HepG2 (cell line): ENCODE measurements around the gene SLC12A9. TPM values are rescaled to one million over a fixed set of nuclear protein-coding genes. Genes with fewer than 3 reads are reported as not detected.

ENCODE experiments used
- HCFC1 ChIP-seq: fragments of 150-350 bp; IDR thresholded peaks from 2 replicates; pipeline ENCODE4 v1.6.1; 2014; ENCODE audit warnings: low read depth, low read length
- IKZF4 ChIP-seq: sonication (generic); formaldehyde crosslinking; IDR thresholded peaks from 2 replicates; pipeline ENCODE4 v1.5.1; 2020; ENCODE audit warnings: borderline replicate concordance, mild to moderate bottlenecking, low read depth, missing genetic modification reagents; ENCODE audit errors: not compliant biosample characterization
- KMT2B ChIP-seq: IDR thresholded peaks from 2 replicates; pipeline ENCODE4 v1.6.1; 2016; ENCODE audit warnings: missing genetic modification reagents, missing compliant biosample characterization
- MZF1 ChIP-seq: sonication (generic); formaldehyde crosslinking; IDR thresholded peaks from 2 replicates; pipeline ENCODE4 v1.8.1; 2023; ENCODE audit warnings: mild to moderate bottlenecking, missing genetic modification reagents, borderline replicate concordance
- NFE2 ChIP-seq: sonication (generic); formaldehyde crosslinking; IDR thresholded peaks from 2 replicates; pipeline ENCODE4 v1.4.0; 2020; ENCODE audit warnings: missing genetic modification reagents
- NR2F2 ChIP-seq: IDR thresholded peaks from 2 replicates; pipeline ENCODE4 v1.6.1; 2012; ENCODE audit warnings: low read depth, inconsistent platforms, borderline replicate concordance
- SAFB2 ChIP-seq: sonication (generic); formaldehyde crosslinking; IDR thresholded peaks from 2 replicates; pipeline ENCODE4 v1.5.1; 2020; ENCODE audit warnings: missing genetic modification reagents, low read depth, mild to moderate bottlenecking, borderline replicate concordance
- SMAD1 ChIP-seq: sonication (generic); formaldehyde crosslinking; IDR thresholded peaks from 2 replicates; pipeline ENCODE4 v1.4.0; 2020; ENCODE audit warnings: missing genetic modification reagents, low read depth, mild to moderate bottlenecking, borderline replicate concordance
- TAF1 ChIP-seq: sonication (generic); formaldehyde crosslinking; IDR thresholded peaks from 2 replicates; pipeline ENCODE4 v1.4.0; 2020; ENCODE audit warnings: missing genetic modification reagents
- TBL1XR1 ChIP-seq: fragments of 150-350 bp; IDR thresholded peaks from 2 replicates; pipeline ENCODE4 v1.6.1; 2014; ENCODE audit warnings: borderline replicate concordance, low read length; ENCODE audit not compliant: partially characterized antibody
- ZEB1 ChIP-seq: IDR thresholded peaks from 2 replicates; pipeline ENCODE4 v1.6.1; 2012; ENCODE audit warnings: mild to moderate bottlenecking, low read depth, inconsistent platforms; ENCODE audit not compliant: insufficient replicate concordance
- ZKSCAN1 ChIP-seq: fragments of 150-350 bp; IDR thresholded peaks from 2 replicates; pipeline ENCODE4 v1.6.1; 2014; ENCODE audit warnings: low read length
- ZNF256 ChIP-seq: sonication (generic); formaldehyde crosslinking; conservative IDR thresholded peaks from 2 replicates; pipeline ENCODE4 v1.4.0; 2020; ENCODE audit warnings: missing genetic modification reagents
- ZNF343 ChIP-seq: sonication (generic); formaldehyde crosslinking; IDR thresholded peaks from 2 replicates; pipeline ENCODE4 v1.4.0; 2020; ENCODE audit warnings: mild to moderate bottlenecking, missing genetic modification reagents
- ZNF547 ChIP-seq: sonication (generic); formaldehyde crosslinking; IDR thresholded peaks from 2 replicates; pipeline ENCODE4 v1.5.1; 2020; ENCODE audit warnings: mild to moderate bottlenecking, missing genetic modification reagents
- ZNF550 ChIP-seq: sonication (generic); formaldehyde crosslinking; IDR thresholded peaks from 2 replicates; pipeline ENCODE4 v1.4.0; 2020; ENCODE audit warnings: mild to moderate bottlenecking, missing genetic modification reagents, borderline replicate concordance
- ZNF678 ChIP-seq: sonication (generic); formaldehyde crosslinking; IDR thresholded peaks from 2 replicates; pipeline ENCODE4 v1.4.0; 2020; ENCODE audit warnings: mild to moderate bottlenecking, missing genetic modification reagents
- ZNF792 ChIP-seq: IDR thresholded peaks from 2 replicates; pipeline ENCODE4 v1.6.1; 2016
- polyA plus RNA-seq, 8 experiments: library from polyadenylated mRNA; depleted of rRNA in 3 of 8; stranded (reverse) in 7 of 8; unstranded in 1 of 8; fragments of >200 nt; fragmentation: Illumina TruSeq in 4 of 8; extraction: Trizol in 4 of 8; gene quantifications; 2 replicates each; pipeline versions ENCODE4 v1.2.1 to v1.2.3, GENCODE V29; 2011 to 2016; ENCODE audit warnings: low read depth in 4 of 8, missing spikeins in 1 of 8, mixed read lengths in 1 of 8; ENCODE audit not compliant: insufficient read depth in 1 of 8
- total RNA-seq, 5 experiments: library from RNA; depleted of rRNA; stranded (reverse); fragments of >200 nt; fragmentation: Illumina TruSeq; extraction: Trizol; gene quantifications; 2 replicates each; pipeline ENCODE4 v1.2.3, GENCODE V29; 2016; ENCODE audit warnings: low read depth in 1 of 5
- TF ChIP-seq, protein P1 (sequence below): IDR thresholded peaks from 2 replicates; pipeline ENCODE4 v1.6.1; 2016
- TF ChIP-seq, protein P2 (sequence below): sonication (generic); formaldehyde crosslinking; IDR thresholded peaks from 2 replicates; pipeline ENCODE4 v1.5.1; 2020; ENCODE audit warnings: mild to moderate bottlenecking, missing genetic modification reagents
- TF ChIP-seq, protein P3 (sequence below): sonication (generic); formaldehyde crosslinking; IDR thresholded peaks from 2 replicates; pipeline ENCODE4 v1.9.0; 2021; ENCODE audit warnings: missing genetic modification reagents, borderline replicate concordance
- TF ChIP-seq, protein P4 (sequence below): sonication (generic); formaldehyde crosslinking; IDR thresholded peaks from 2 replicates; pipeline ENCODE4 v1.5.0; 2020; ENCODE audit warnings: mild to moderate bottlenecking, missing genetic modification reagents

SLC12A9 gene
- total and polyA plus RNA-seq, 2 of the 13 experiments (the other 11 are each of a cell fraction or from before 2014, with no cell fraction given): 8.7 to 16.6 TPM

- TF ChIP-seq, protein P1, sequence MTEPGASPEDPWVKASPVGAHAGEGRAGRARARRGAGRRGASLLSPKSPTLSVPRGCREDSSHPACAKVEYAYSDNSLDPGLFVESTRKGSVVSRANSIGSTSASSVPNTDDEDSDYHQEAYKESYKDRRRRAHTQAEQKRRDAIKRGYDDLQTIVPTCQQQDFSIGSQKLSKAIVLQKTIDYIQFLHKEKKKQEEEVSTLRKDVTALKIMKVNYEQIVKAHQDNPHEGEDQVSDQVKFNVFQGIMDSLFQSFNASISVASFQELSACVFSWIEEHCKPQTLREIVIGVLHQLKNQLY (CRISPR knock-in tag): 0 out of 2 replicates have a peak, but pooled peaks have one; percentile 34
- TF ChIP-seq NFE2 (no peak), NR2F2 (no peak), ZEB1 (no peak), ZNF343 (CRISPR knock-in tag) (peak; percentile 96), ZNF550 (no peak), ZNF678 (CRISPR knock-in tag) (peak; percentile 92), MZF1 (no peak), ZKSCAN1 (no peak), ZNF547 (0 out of 2 replicates have a peak, but pooled peaks have one; percentile 52), IKZF4 (CRISPR knock-in tag) (no peak), TAF1 (CRISPR knock-in tag) (peak; percentile 74), ZNF256 (no peak), KMT2B (CRISPR knock-in tag) (peak; percentile 85), HCFC1 (peak; percentile 57; the same call in 1 of the 2 replicates), ZNF792 (CRISPR knock-in tag) (no peak), TBL1XR1 (no peak), SMAD1 (CRISPR knock-in tag) (peak; percentile 69; the same call in 1 of the 2 replicates), SAFB2 (peak; percentile 66; the same call in 1 of the 2 replicates)
- TF ChIP-seq, protein P2, sequence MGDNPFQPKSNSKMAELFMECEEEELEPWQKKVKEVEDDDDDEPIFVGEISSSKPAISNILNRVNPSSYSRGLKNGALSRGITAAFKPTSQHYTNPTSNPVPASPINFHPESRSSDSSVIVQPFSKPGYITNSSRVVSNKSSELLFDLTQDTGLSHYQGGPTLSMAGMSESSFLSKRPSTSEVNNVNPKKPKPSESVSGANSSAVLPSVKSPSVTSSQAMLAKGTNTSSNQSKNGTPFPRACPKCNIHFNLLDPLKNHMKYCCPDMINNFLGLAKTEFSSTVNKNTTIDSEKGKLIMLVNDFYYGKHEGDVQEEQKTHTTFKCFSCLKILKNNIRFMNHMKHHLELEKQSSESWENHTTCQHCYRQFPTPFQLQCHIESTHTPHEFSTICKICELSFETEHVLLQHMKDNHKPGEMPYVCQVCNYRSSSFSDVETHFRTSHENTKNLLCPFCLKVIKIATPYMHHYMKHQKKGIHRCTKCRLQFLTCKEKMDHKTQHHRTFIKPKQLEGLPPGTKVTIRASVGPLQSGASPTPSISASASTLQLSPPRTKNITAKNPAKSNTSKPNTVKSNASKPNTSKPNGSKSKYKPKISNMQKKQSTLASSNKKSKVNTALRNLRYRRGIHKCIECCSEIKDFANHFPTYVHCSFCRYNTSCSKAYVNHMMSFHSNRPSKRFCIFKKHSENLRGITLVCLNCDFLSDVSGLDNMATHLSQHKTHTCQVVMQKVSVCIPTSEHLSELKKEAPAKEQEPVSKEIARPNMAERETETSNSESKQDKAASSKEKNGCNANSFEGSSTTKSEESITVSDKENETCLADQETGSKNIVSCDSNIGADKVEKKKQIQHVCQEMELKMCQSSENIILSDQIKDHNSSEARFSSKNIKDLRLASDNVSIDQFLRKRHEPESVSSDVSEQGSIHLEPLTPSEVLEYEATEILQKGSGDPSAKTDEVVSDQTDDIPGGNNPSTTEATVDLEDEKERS (CRISPR knock-in tag): 0 out of 2 replicates have a peak, but pooled peaks have one; percentile 21
- TF ChIP-seq, protein P3, sequence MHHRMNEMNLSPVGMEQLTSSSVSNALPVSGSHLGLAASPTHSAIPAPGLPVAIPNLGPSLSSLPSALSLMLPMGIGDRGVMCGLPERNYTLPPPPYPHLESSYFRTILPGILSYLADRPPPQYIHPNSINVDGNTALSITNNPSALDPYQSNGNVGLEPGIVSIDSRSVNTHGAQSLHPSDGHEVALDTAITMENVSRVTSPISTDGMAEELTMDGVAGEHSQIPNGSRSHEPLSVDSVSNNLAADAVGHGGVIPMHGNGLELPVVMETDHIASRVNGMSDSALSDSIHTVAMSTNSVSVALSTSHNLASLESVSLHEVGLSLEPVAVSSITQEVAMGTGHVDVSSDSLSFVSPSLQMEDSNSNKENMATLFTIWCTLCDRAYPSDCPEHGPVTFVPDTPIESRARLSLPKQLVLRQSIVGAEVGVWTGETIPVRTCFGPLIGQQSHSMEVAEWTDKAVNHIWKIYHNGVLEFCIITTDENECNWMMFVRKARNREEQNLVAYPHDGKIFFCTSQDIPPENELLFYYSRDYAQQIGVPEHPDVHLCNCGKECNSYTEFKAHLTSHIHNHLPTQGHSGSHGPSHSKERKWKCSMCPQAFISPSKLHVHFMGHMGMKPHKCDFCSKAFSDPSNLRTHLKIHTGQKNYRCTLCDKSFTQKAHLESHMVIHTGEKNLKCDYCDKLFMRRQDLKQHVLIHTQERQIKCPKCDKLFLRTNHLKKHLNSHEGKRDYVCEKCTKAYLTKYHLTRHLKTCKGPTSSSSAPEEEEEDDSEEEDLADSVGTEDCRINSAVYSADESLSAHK: no peak
- TF ChIP-seq, protein P4, sequence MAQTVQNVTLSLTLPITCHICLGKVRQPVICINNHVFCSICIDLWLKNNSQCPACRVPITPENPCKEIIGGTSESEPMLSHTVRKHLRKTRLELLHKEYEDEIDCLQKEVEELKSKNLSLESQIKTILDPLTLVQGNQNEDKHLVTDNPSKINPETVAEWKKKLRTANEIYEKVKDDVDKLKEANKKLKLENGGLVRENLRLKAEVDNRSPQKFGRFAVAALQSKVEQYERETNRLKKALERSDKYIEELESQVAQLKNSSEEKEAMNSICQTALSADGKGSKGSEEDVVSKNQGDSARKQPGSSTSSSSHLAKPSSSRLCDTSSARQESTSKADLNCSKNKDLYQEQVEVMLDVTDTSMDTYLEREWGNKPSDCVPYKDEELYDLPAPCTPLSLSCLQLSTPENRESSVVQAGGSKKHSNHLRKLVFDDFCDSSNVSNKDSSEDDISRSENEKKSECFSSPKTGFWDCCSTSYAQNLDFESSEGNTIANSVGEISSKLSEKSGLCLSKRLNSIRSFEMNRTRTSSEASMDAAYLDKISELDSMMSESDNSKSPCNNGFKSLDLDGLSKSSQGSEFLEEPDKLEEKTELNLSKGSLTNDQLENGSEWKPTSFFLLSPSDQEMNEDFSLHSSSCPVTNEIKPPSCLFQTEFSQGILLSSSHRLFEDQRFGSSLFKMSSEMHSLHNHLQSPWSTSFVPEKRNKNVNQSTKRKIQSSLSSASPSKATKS (CRISPR knock-in tag): 0 out of 2 replicates have a peak, but pooled peaks have one; percentile 9
Measured at GRCh38 chr7:100874577-100875355, 22.3 kb downstream of the SLC12A9 start, which contains the start of gene SRRT (continued).
